Measurements from ENCODE around the gene UQCRC1.

UQCRC1 gene

GRCh38 chr3:48633256-48633655, 23.8 kb upstream of the UQCRC1 start:
- DNase-seq = no peak

GRCh38 chr3:48631516-48632448, 22.3 kb upstream of the UQCRC1 start:
- DNase-seq = no peak

GRCh38 chr3:48630833-48631232, 21.4 kb upstream of the UQCRC1 start:
- DNase-seq = no peak

GRCh38 chr3:48630407-48630806, 21.0 kb upstream of the UQCRC1 start:
- no peak for DNase-seq

- DNase-seq = no peak
Measured at GRCh38 chr3:48629894-48630293, 20.4 kb upstream of the UQCRC1 start.

GRCh38 chr3:48628277-48629017, 19.0 kb upstream of the UQCRC1 start:
- no peak for DNase-seq

GRCh38 chr3:48625600-48625999, 16.2 kb upstream of the UQCRC1 start:
- DNase-seq = no peak

GRCh38 chr3:48624767-48625166, 15.3 kb upstream of the UQCRC1 start:
- no peak for DNase-seq

GRCh38 chr3:48623851-48624547, 14.6 kb upstream of the UQCRC1 start:
- DNase-seq = peak; percentile 3

GRCh38 chr3:48621461-48621869, 12.0 kb upstream of the UQCRC1 start, which contains the start of gene TMEM89:
Gene TMEM89, minus strand, starts transcription at chr3:48621769. Its CDS starts 13 bp downstream, at chr3:48621756.
- DNase-seq = no peak

GRCh38 chr3:48619541-48620524, 10.4 kb upstream of the UQCRC1 start:
- DNase-seq = no peak

GRCh38 chr3:48617559-48617958, 8.1 kb upstream of the UQCRC1 start:
- DNase-seq = no peak

- no peak for DNase-seq
Measured at GRCh38 chr3:48614044-48614443, 4.6 kb upstream of the UQCRC1 start.

GRCh38 chr3:48612309-48612708, 2.9 kb upstream of the UQCRC1 start:
- no peak for DNase-seq

GRCh38 chr3:48607519-48607918, 1.9 kb downstream of the UQCRC1 start:
- no peak for DNase-seq

GRCh38 chr3:48601622-48601994, 7.8 kb downstream of the UQCRC1 start:
- DNase-seq = no peak

GRCh38 chr3:48600711-48601621, 8.5 kb downstream of the UQCRC1 start:
- DNase-seq = no peak

- no peak for DNase-seq
Measured at GRCh38 chr3:48599509-48600285, 9.7 kb downstream of the UQCRC1 start.

GRCh38 chr3:48599077-48599501, 10.4 kb downstream of the UQCRC1 start:
- DNase-seq = no peak
